Measurements from ENCODE around the gene C5orf22.

Gene C5orf22

DNA sequence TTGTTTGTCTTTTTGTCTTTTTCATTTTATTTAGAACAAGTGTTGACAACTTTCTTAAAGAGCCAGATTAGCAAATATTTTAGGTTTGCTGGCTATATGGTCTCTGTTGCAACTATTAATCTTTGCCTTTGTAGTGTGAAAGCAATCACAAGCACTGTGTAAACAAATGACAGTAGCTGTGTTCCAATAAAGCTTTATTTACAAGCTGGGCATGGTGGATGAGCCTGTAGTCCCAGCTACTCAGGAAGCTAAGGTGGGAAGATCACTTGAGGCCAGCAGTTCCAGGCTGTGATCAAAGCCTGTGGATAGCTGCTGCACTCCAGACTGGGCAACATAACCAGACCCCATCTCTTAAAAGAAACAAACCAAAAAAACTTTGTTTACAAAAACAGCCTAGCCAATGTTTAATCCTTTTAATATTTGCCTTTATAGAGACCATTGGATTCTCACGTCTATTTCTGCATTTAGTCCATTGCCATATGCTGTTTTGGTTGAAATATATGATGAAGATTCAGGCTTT is 2.5 kb downstream of the C5orf22 start:
- peaks cover 20% of the 10 kb centered on the region for H3K4me1 ChIP-seq (ENCODE audit: low read length)
- H4K20me1 ChIP-seq (ENCODE audit: insufficient read depth, low read length) = no peaks in the 10 kb centered on the region
- H3K9me3 ChIP-seq (replicated peaks; ENCODE audit: insufficient read depth, low read length) = no peaks in the 10 kb centered on the region
- TF ChIP-seq, protein P1, sequence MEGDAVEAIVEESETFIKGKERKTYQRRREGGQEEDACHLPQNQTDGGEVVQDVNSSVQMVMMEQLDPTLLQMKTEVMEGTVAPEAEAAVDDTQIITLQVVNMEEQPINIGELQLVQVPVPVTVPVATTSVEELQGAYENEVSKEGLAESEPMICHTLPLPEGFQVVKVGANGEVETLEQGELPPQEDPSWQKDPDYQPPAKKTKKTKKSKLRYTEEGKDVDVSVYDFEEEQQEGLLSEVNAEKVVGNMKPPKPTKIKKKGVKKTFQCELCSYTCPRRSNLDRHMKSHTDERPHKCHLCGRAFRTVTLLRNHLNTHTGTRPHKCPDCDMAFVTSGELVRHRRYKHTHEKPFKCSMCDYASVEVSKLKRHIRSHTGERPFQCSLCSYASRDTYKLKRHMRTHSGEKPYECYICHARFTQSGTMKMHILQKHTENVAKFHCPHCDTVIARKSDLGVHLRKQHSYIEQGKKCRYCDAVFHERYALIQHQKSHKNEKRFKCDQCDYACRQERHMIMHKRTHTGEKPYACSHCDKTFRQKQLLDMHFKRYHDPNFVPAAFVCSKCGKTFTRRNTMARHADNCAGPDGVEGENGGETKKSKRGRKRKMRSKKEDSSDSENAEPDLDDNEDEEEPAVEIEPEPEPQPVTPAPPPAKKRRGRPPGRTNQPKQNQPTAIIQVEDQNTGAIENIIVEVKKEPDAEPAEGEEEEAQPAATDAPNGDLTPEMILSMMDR (IDR thresholded peaks at IDR 0.05; ENCODE audit: low read length) = no peak
- TF ChIP-seq EZH2phosphoT487 (IDR thresholded peaks at IDR 0.05; ENCODE audit: low read length) (no peak), EZH2 (optimal IDR thresholded peaks at IDR 0.05; ENCODE audit: low read depth, low read length) (no peak)
- H3K27ac ChIP-seq (ENCODE audit: low read length) = no peak overlapping the region
- no peaks in the 10 kb centered on the region for H3K9me2 ChIP-seq (replicated peaks; ENCODE audit: insufficient read depth, low read length)
- peaks cover 6% of the 10 kb centered on the region; the same call in 1 of the 2 replicates for H3K36me3 ChIP-seq (replicated peaks; ENCODE audit: insufficient read depth, low read length)
- no peak overlapping the region for H3K4me3 ChIP-seq (ENCODE audit: low read length)
- no peaks in the 10 kb centered on the region for H3K27me3 ChIP-seq (replicated peaks; ENCODE audit: insufficient read depth, low read length)
- peaks cover 7% of the 10 kb centered on the region; the same call in 1 of the 2 replicates for H3F3A ChIP-seq (ENCODE audit: insufficient read depth, low read length)
- no peak overlapping the region for H3K4me2 ChIP-seq (ENCODE audit: low read depth, low read length)
- H3K9ac ChIP-seq (ENCODE audit: low read length) = no peak overlapping the region
- peaks cover 58% of the 10 kb centered on the region for H3K79me2 ChIP-seq (ENCODE audit: low read length)
- no peak for DNase-seq
- H2AFZ ChIP-seq (ENCODE audit: low read length) = no peak overlapping the region

DNA sequence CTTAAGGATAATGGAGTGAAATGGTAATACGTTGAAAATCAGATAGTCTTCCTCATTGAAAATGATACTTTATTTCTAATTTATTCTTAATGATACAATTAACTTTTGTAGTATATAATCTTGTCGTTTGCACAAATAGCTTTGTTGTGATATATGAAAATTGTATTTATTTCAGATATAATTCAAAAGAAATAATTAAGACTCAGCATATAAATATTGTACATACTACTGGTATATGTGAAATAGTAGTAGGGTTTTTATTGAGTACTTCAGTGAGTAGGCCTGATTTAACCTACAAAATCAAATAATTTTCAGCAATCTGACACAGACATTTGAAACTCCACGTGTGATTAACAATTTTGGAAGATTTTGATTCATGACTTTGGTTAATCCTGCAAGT is 4.8 kb downstream of the C5orf22 start:
- H3K27ac ChIP-seq (ENCODE audit: low read length) = no peak overlapping the region
- H3F3A ChIP-seq (ENCODE audit: insufficient read depth, low read length) = peaks cover 7% of the 10 kb centered on the region; the same call in 1 of the 2 replicates
- no peaks in the 10 kb centered on the region for H3K9me2 ChIP-seq (replicated peaks; ENCODE audit: insufficient read depth, low read length)
- peaks cover 13% of the 10 kb centered on the region; the same call in 1 of the 2 replicates for H3K36me3 ChIP-seq (replicated peaks; ENCODE audit: insufficient read depth, low read length)
- DNase-seq = no peak
- no peak overlapping the region for H3K4me3 ChIP-seq (ENCODE audit: low read length)
- no peaks in the 10 kb centered on the region for H4K20me1 ChIP-seq (ENCODE audit: insufficient read depth, low read length)
- no peak overlapping the region for H3K9ac ChIP-seq (ENCODE audit: low read length)
- H3K9me3 ChIP-seq (replicated peaks; ENCODE audit: insufficient read depth, low read length) = no peaks in the 10 kb centered on the region
- H3K4me1 ChIP-seq (ENCODE audit: low read length) = peaks cover 9% of the 10 kb centered on the region
- no peak overlapping the region for H3K4me2 ChIP-seq (ENCODE audit: low read depth, low read length)
- H3K27me3 ChIP-seq (replicated peaks; ENCODE audit: insufficient read depth, low read length) = no peaks in the 10 kb centered on the region
- H2AFZ ChIP-seq (ENCODE audit: low read length) = no peak overlapping the region
- TF ChIP-seq EZH2phosphoT487 (IDR thresholded peaks at IDR 0.05; ENCODE audit: low read length) = no peak
- TF ChIP-seq EZH2 (optimal IDR thresholded peaks at IDR 0.05; ENCODE audit: low read depth, low read length) = no peak
- TF ChIP-seq, protein P1 (IDR thresholded peaks at IDR 0.05; ENCODE audit: low read length) = no peak
- H3K79me2 ChIP-seq (ENCODE audit: low read length) = peaks cover 41% of the 10 kb centered on the region

- H3K9ac ChIP-seq (ENCODE audit: low read length) = no peak overlapping the region
- H3K4me3 ChIP-seq (ENCODE audit: low read length) = no peak overlapping the region
- no peak overlapping the region for H3K27ac ChIP-seq (ENCODE audit: low read length)
- DNase-seq = no peak
- H4K20me1 ChIP-seq (ENCODE audit: insufficient read depth, low read length) = 0 out of 2 replicates have a peak, but pooled peaks cover under 1% of the 10 kb centered on the region
- no peak overlapping the region for H3K4me2 ChIP-seq (ENCODE audit: low read depth, low read length)
- H3F3A ChIP-seq (ENCODE audit: insufficient read depth, low read length) = peaks cover 5% of the 10 kb centered on the region; the same call in 1 of the 2 replicates
- TF ChIP-seq EZH2 (optimal IDR thresholded peaks at IDR 0.05; ENCODE audit: low read depth, low read length) = no peak
- TF ChIP-seq EZH2phosphoT487 (IDR thresholded peaks at IDR 0.05; ENCODE audit: low read length) = no peak
- TF ChIP-seq, protein P1 (IDR thresholded peaks at IDR 0.05; ENCODE audit: low read length) = no peak
- no peak overlapping the region for H2AFZ ChIP-seq (ENCODE audit: low read length)
- peaks cover 13% of the 10 kb centered on the region; the same call in 1 of the 2 replicates for H3K36me3 ChIP-seq (replicated peaks; ENCODE audit: insufficient read depth, low read length)
- H3K9me2 ChIP-seq (replicated peaks; ENCODE audit: insufficient read depth, low read length) = no peaks in the 10 kb centered on the region
- H3K27me3 ChIP-seq (replicated peaks; ENCODE audit: insufficient read depth, low read length) = no peaks in the 10 kb centered on the region
- no peaks in the 10 kb centered on the region for H3K9me3 ChIP-seq (replicated peaks; ENCODE audit: insufficient read depth, low read length)
- peaks cover 9% of the 10 kb centered on the region for H3K4me1 ChIP-seq (ENCODE audit: low read length)
- H3K79me2 ChIP-seq (ENCODE audit: low read length) = peaks cover 41% of the 10 kb centered on the region
Measured at GRCh38 chr5:31537349-31537748, 5.2 kb downstream of the C5orf22 start.
